OCI-LY3 (cell line): Measurements from ENCODE around the gene SLC28A2.

ENCODE experiments used
- H2AFZ ChIP-seq: fragments of 200-600, 300-600 bp; shearing (Covaris generic); 2 replicates; pipeline ENCODE4 v1.6.0; 2014; ENCODE audit warnings: antibody characterized with exemption, low read depth, low read length
- H3K27ac ChIP-seq: fragments of 200-600, 300-600 bp; sonication (generic); 2 replicates; pipeline ENCODE4 v1.5.1; 2014; ENCODE audit warnings: mild to moderate bottlenecking, low read length, moderate library complexity, mixed read lengths
- H3K27me3 ChIP-seq: fragments of 200-600, 300-600 bp; sonication (generic); 2 replicates; pipeline ENCODE4 v1.6.1; 2014; ENCODE audit warnings: low read depth, low read length, mixed read lengths
- H3K36me3 ChIP-seq: fragments of 200-600, 300-600 bp; sonication (generic); replicated peaks from 2 replicates; pipeline ENCODE3; 2014; ENCODE audit warnings: low read depth, low read length, mixed read lengths
- H3K4me1 ChIP-seq: fragments of 300-600, 200-600 bp; sonication (generic); 2 replicates; pipeline ENCODE4 v1.6.1; 2014; ENCODE audit warnings: low read length, mixed read lengths
- H3K4me2 ChIP-seq: fragments of 200-600, 300-600 bp; sonication (generic); 2 replicates; pipeline ENCODE4 v1.6.1; 2014; ENCODE audit warnings: low read length, mixed read lengths
- H3K4me3 ChIP-seq: fragments of 300-600, 200-600 bp; sonication (generic); 2 replicates; pipeline ENCODE4 v1.5.1; 2014; ENCODE audit warnings: antibody characterized with exemption, mild to moderate bottlenecking, low read length, moderate library complexity
- H3K79me2 ChIP-seq: fragments of 300-600, 200-600 bp; shearing (Covaris generic); 2 replicates; pipeline ENCODE4 v1.6.1; 2014; ENCODE audit warnings: mild to moderate bottlenecking, low read length, mixed read lengths
- H3K9ac ChIP-seq: fragments of 300-600, 200-600 bp; shearing (Covaris generic); 2 replicates; pipeline ENCODE4 v1.6.0; 2014; ENCODE audit warnings: mild to moderate bottlenecking, low read length, moderate library complexity
- H3K9me3 ChIP-seq: fragments of 200-600, 300-600 bp; shearing (Covaris generic); 2 replicates; pipeline ENCODE4 v1.6.1; 2014; ENCODE audit warnings: low read length, mixed read lengths; ENCODE audit not compliant: insufficient read depth
- H4K20me1 ChIP-seq: fragments of 200-600, 300-600 bp; sonication (generic); 2 replicates; pipeline ENCODE4 v1.6.1; 2016; ENCODE audit warnings: low read length, mixed read lengths; ENCODE audit not compliant: insufficient read depth
- CTCF ChIP-seq: fragments of 200-600, 300-600 bp; sonication (generic); IDR thresholded peaks from 2 replicates; pipeline ENCODE4 v1.5.1; 2014; ENCODE audit warnings: antibody characterized with exemption, low read length, low read depth
- EZH2phosphoT487 ChIP-seq: fragments of 200-600 bp; shearing (Covaris generic); IDR thresholded peaks from 2 replicates; pipeline ENCODE4 v1.6.1; 2018; ENCODE audit warnings: antibody characterized with exemption, mixed run types, low read depth

SLC28A2 gene

GRCh38 chr15:45228931-45229330 lies 23.1 kb upstream of the SLC28A2 start:
- H3K4me3 ChIP-seq, result no peak overlapping the region
- no peak overlapping the region for H2AFZ ChIP-seq
- TF ChIP-seq EZH2phosphoT487 (no peak), CTCF (no peak)
- H3K27me3 ChIP-seq, result peaks cover under 1% of the 10 kb centered on the region; the same call in 1 of the 2 replicates
- no peaks in the 10 kb centered on the region for H4K20me1 ChIP-seq
- 0 out of 2 replicates have a peak, but pooled peaks cover 2% of the 10 kb centered on the region for H3K9me3 ChIP-seq
- no peak overlapping the region for H3K4me2 ChIP-seq
- no peak overlapping the region for H3K27ac ChIP-seq
- H3K4me1 ChIP-seq, result peaks cover 7% of the 10 kb centered on the region
- no peaks in the 10 kb centered on the region for H3K79me2 ChIP-seq
- no peaks in the 10 kb centered on the region for H3K36me3 ChIP-seq
- H3K9ac ChIP-seq, result no peak overlapping the region

- H3K79me2 ChIP-seq, result no peaks in the 10 kb centered on the region
- H2AFZ ChIP-seq, result no peak overlapping the region
- no peaks in the 10 kb centered on the region for H3K27me3 ChIP-seq
- H3K4me3 ChIP-seq, result no peak overlapping the region
- no peak for TF ChIP-seq CTCF
- TF ChIP-seq EZH2phosphoT487, result no peak
- no peak overlapping the region for H3K27ac ChIP-seq
- H4K20me1 ChIP-seq, result no peaks in the 10 kb centered on the region
- peaks cover 7% of the 10 kb centered on the region for H3K4me1 ChIP-seq
- H3K9ac ChIP-seq, result no peak overlapping the region
- no peaks in the 10 kb centered on the region for H3K36me3 ChIP-seq
- H3K9me3 ChIP-seq, result 0 out of 2 replicates have a peak, but pooled peaks cover 2% of the 10 kb centered on the region
- H3K4me2 ChIP-seq, result no peak overlapping the region
Observed at GRCh38 chr15:45230245-45230965, 21.6 kb upstream of the SLC28A2 start.

GRCh38 chr15:45231132-45231531 lies 20.9 kb upstream of the SLC28A2 start:
- H3K36me3 ChIP-seq, result no peaks in the 10 kb centered on the region
- H3K4me1 ChIP-seq, result peaks cover 7% of the 10 kb centered on the region
- no peak overlapping the region for H3K4me2 ChIP-seq
- no peak overlapping the region for H3K27ac ChIP-seq
- TF ChIP-seq EZH2phosphoT487, result no peak
- TF ChIP-seq CTCF, result no peak
- H3K27me3 ChIP-seq, result no peaks in the 10 kb centered on the region
- H3K9ac ChIP-seq, result no peak overlapping the region
- H2AFZ ChIP-seq, result no peak overlapping the region
- H3K9me3 ChIP-seq, result 0 out of 2 replicates have a peak, but pooled peaks cover 2% of the 10 kb centered on the region
- no peaks in the 10 kb centered on the region for H3K79me2 ChIP-seq
- no peaks in the 10 kb centered on the region for H4K20me1 ChIP-seq
- H3K4me3 ChIP-seq, result no peak overlapping the region

GRCh38 chr15:45231864-45232562 lies 20.0 kb upstream of the SLC28A2 start:
- 0 out of 2 replicates have a peak, but pooled peaks cover 2% of the 10 kb centered on the region for H3K9me3 ChIP-seq
- H3K4me3 ChIP-seq, result no peak overlapping the region
- no peaks in the 10 kb centered on the region for H3K36me3 ChIP-seq
- H3K4me2 ChIP-seq, result no peak overlapping the region
- H4K20me1 ChIP-seq, result no peaks in the 10 kb centered on the region
- H3K4me1 ChIP-seq, result peaks cover 7% of the 10 kb centered on the region
- TF ChIP-seq CTCF (no peak), EZH2phosphoT487 (no peak)
- H3K27ac ChIP-seq, result no peak overlapping the region
- no peaks in the 10 kb centered on the region for H3K27me3 ChIP-seq
- no peaks in the 10 kb centered on the region for H3K79me2 ChIP-seq
- H3K9ac ChIP-seq, result no peak overlapping the region
- H2AFZ ChIP-seq, result no peak overlapping the region
